GM21619 (cell line): ENCODE data around the gene FBXO21.
"Not testable (repeated sequence)": the region's sequence is repeated elsewhere in the genome, so short reads cannot be mapped to it uniquely, and the experiment has no call there.

Experiments
- ATAC-seq: cut with Tn5 transposase; IDR thresholded peaks from one replicate; pipeline ENCODE4 v1.9.1; 2021; ENCODE audit not compliant: unreplicated experiment

The FBXO21 gene

GRCh38 chr12:117202033-117202432 is 11.8 kb upstream of the FBXO21 start:
- no peak for ATAC-seq

DNA sequence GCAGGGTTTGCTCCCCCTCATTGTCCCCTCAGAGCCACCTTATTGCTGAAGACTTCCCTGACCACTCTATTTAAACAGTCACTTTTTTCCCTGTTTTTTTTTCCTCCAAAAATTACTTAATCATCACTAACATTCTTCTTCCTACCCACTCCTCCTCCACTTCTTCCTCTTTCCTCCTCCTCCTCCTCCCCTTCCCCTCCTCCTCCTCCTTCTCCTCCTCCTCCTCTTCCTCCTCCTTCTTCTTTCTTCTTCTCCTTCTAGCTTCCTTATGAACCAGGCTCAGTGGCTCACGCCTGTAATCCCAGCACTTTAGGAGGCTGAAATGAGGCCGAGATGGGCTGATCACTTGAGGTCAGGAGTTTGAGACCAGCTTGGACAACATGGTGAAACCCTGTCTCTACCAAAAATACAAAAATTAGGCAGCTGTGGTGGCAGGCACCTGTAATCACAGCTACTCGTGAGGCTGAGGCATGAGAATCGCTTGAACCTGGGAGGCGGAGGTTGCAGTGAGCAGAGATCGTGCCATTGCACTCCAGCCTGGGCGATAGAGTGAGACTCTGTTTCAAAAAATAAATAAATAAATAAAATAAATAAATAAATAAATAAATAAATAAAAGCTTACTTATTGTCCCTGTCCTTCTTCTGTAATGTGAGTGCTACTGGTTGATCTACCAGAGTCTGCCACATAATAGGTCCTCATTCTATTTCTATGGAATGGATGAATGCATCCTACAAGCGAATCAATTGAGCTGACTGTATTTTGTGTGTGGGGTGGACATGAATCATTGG is 9.9 kb upstream of the FBXO21 start:
- not testable (repeated sequence) for ATAC-seq

GRCh38 chr12:117196334-117196733 is 6.1 kb upstream of the FBXO21 start:
- ATAC-seq = not testable (repeated sequence)

GRCh38 chr12:117195027-117195426 is 4.8 kb upstream of the FBXO21 start:
- not testable (repeated sequence) for ATAC-seq

- no peak for ATAC-seq
Measured at GRCh38 chr12:117193903-117194302, 3.6 kb upstream of the FBXO21 start.

DNA sequence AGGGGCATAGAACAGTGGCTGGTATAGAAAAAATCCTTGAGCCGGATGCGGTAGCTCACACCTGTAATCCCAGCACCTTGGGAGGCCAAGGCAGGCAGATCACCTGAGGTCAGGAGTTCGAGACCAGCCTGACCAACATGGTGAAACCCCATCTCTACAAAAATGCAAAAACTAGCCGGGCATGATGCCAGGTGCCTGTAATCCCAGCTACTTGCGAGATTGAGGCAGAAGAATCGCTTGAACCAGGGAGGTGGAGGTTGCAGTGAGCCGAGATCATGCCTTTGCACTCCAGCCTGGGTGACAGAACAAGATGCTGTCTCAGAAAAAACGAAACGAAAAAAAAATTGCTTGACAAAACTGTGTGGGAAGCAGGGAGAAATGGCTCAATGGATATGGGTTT is 2.3 kb upstream of the FBXO21 start:
- ATAC-seq = not testable (repeated sequence)

GRCh38 chr12:117192057-117192456 is 1.8 kb upstream of the FBXO21 start:
- ATAC-seq = no peak

DNA sequence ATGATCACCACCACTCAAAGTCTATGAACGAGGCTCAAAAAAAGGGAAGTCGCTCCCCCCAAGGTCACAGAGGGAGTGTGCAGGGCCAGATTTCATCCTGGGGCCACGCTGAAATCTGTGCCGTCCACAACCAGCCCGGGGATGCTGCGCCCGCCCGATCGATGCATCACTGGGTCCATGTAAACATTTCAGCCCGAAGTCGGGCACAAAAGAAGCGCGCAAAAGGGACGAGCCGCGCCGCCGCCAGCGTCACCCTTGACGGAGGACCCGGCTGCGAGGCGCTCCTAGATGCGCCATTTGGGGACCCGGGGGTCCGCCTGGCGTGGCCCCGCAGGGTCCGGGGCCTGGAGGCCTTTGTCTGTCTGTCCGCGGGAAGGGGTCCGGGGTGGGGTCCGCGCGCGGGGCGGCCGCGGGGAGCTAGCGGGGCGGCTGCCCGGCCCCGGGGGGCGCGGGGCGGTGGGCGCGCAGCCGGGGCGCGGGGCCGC is 503 bp downstream of the FBXO21 start:
- ATAC-seq = peak; percentile 36

DNA sequence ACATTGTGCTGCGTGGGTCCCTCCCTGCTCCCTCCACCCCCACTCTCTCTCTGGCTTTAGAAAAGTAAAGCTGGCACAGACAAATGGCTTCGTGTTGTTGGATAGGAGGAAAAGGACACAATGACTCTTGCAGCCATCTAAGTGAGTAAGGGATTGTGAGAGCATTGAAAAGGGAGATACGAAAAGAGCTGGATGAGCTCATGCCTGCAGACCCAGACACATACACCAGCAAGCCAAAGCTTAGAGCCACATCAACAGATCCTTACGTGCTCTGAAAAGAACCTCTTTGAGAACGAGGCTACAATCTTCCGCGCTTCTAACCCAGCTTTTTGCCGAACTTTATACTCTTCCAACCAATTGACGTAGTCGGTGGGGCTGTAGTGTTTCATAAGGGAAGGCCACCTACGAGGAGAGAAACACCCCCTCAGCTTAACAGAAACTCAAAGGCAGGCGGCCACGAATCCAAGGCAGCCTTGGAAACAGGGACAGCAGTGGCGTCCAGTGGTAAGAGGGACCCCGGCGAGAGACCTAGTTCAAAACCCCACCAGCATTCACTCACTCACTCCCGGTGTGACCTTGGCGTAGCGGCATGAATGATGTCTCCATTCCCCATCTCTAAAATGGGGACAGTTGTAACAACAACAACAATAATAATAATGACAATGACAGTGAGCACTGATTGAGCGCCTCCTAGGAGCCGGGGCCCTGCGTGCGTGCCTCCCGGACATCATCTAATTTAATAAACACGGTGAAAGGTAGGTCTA is 1.1 kb downstream of the FBXO21 start:
- no peak for ATAC-seq

DNA sequence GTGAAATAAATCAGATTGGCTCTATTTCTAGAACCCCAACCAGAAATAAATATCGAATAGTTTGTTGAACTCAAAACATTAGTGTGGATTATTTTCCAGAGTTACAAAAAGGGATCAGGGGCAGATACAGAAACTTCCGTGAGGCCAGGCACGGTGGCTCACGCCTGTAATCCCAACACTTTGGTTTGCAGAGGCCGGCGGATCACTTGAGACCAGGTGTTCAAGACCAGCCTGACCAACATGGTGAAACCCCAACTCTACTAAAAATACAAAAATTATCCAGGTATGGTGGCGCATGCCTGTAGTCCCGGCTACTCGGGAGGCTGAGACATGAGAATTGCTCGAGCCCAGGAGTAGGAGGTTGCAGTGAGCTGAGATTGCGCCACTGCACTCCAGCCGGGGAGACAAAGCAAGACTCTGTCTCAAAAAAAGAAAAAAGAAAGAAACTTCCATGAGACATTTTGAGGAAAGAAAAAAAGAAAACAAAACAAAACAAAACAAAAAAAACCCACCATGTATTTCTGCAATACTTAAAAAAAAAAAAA is 2.1 kb downstream of the FBXO21 start:
- ATAC-seq = no peak

DNA sequence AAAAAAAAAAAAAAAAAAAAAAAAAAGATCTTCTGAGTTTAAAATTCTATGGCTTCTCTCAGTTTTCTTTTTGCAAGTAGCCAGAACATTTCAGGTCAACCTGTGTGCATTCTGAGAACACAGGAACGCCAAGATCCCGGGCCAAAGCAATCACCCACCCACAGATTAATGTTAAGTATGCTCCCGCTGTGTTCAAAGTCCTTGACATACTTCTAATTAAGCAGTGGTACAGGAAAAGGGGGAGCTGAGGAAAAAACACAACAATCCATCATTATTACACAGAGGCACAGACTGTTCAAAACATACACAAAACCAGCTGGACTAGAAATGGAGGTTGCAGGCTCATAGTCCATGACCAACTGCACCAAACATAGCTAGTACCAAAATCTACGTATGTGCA is 2.8 kb downstream of the FBXO21 start:
- ATAC-seq = no peak

DNA sequence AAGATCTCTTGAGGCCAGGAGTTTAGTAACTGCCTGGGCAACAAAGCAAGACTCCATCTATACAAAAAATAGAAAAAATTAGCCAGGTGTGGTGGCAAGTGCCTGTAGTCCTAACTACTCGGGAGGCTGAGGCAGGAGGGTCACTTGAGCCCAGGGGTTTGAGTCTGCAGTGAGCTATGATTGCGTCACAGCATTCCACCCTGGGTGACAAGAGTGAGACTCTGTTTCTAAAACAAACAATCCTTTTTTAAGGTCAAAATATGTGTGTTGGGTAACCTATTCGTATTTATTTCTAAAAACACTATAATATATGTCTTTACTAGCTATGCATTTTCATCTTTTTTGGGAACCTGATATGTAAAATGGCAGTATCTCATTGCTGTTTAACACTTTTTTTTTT is 7.4 kb downstream of the FBXO21 start:
- ATAC-seq = no peak

DNA sequence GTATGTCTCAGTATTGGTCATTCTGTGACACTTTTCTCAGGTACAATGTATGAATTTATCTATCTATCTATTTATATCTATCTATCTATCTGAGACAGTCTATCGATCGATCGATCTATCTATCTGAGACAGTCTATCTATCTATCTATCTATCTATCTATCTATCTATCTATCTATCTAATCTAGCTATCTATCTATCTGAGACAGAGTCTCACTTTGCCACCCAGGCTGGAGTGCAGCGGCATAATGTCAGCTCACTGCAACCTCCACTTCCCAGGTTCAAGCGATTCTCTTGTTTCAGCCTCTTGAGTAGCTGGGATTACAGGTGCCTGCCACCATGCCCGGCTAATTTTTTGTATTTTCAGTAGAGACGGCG is 8.8 kb downstream of the FBXO21 start:
- not testable (repeated sequence) for ATAC-seq

- ATAC-seq = no peak
Measured at GRCh38 chr12:117180758-117181467, 9.4 kb downstream of the FBXO21 start.

DNA sequence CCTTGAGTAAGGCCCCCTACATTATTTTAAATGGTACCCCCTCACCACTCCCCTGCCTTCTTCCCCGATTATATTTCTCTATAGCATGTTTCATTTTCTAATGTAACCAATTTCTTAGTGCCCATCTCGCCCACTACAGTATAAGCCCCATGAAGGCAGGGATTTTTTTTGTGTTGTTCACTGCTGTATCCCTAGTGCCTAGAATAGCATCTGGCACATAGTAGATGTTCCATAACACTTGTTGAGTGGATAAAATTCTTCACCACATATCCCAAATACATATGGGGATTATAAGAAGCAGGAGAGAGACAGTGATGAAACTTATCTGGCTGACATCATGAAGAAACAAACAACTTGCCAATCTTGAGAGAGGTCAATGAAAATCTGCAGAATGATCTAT is 11.5 kb downstream of the FBXO21 start:
- no peak for ATAC-seq

DNA sequence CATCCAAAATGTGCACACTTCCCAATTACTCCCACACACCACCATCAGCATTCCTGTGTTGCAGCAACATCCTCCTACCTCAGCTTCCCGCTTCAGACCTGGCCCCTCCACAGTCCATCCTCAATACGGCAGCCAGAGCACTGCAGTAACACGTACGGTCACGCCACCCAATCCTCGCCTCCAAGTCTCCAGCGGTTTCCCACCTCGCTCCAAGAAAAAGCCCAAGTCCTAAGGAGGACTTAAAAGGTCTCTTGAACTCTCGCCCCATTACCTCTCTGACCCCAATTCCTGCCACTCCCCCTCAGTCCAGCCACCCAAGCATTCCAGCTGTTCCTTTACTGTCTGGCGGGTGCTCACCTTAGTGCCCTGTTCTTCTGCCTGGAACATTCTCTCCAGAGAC is 12.0 kb downstream of the FBXO21 start:
- no peak for ATAC-seq

GRCh38 chr12:117172168-117172567 is 18.1 kb downstream of the FBXO21 start:
- ATAC-seq = no peak

DNA sequence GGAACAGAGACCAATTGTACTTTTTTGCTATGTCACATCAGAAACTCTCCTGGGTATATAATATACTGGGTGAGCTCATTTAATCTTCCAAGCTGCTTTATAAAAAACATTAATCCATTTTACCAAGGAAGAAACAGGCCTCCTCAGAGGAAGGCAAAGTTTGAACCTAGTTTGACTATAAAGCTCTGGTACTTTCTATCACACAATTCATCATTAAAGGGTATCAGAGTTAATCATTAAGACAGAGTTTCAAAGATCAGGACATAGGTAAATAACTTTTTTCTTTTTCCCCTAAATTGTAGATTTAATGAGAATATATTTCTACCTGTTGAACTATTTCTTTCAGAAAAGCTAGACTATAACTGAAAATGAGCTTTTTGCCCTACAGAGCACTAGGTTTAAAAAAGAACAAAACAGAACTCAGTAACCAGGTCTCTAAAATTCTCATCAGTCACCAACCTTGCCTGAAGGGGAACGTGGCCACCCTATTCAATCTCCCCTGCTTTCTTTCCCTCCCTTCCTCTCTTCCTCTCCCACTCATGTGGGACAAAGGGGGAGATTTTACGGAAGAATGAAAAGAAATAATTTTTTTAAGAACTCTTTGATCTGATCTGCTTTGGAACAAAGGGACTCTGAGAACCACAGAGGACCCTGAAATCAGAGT is 18.6 kb downstream of the FBXO21 start:
- no peak for ATAC-seq

GRCh38 chr12:117169548-117169947 is 20.7 kb downstream of the FBXO21 start:
- ATAC-seq = no peak

- ATAC-seq = no peak
Measured at GRCh38 chr12:117168976-117169375, 21.3 kb downstream of the FBXO21 start.

DNA sequence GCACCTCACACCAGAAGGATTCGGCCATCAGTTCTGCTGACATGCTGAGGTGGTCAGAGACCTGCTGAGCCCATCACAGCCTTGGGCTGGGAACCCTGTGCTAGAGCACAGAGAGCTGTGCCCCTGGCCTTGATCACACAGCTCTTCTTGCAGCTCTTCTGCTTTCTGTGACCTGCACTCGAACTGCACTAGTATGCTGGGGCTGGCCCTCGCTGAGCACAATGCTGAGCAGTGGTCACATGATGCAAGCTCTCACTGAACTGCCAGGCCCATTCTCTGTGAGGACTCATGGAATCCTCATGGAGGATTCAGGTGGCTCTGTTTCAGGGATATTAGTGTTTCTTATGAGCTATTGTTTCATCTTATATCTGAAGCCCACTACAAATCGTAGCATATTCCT is 22.5 kb downstream of the FBXO21 start:
- no peak for ATAC-seq
